ENCODE measurements around the gene KCNA4. TPM values are rescaled to one million over a fixed set of nuclear protein-coding genes. Genes with fewer than 3 reads are reported as not detected.

Gene KCNA4
- total and polyA plus RNA-seq, 2 donors (not counting 1 experiment from before 2014, with no cell fraction given) = 0.17 TPM; not detected in 1

DNA sequence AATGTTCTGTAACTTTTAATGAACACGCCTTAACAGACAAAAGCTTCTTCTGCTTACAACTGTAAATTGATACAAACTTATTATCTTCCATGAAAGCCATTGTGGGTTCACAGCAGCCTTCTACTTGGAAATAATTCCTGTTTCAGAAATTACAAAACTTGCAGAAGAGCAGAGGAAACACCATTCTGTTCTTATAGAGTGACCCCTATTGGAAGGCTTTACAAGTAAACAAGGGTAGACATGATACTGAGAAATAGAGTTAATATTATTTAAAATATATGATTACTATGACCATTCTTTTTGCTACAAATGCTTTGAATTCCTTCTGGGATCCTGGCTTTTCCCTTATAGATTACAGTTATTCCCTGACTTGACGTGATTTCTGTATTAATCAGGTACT is 32.4 kb upstream of the KCNA4 start:
- no peaks in the 10 kb centered on the region for H3K4me1 ChIP-seq (ENCODE audit: control insufficient read depth, extremely low read depth, insufficient read depth, low read length)
- no peak for TF ChIP-seq EZH2 (IDR thresholded peaks at IDR 0.05; ENCODE audit: low read length, missing control alignments)
- TF ChIP-seq, protein P1, sequence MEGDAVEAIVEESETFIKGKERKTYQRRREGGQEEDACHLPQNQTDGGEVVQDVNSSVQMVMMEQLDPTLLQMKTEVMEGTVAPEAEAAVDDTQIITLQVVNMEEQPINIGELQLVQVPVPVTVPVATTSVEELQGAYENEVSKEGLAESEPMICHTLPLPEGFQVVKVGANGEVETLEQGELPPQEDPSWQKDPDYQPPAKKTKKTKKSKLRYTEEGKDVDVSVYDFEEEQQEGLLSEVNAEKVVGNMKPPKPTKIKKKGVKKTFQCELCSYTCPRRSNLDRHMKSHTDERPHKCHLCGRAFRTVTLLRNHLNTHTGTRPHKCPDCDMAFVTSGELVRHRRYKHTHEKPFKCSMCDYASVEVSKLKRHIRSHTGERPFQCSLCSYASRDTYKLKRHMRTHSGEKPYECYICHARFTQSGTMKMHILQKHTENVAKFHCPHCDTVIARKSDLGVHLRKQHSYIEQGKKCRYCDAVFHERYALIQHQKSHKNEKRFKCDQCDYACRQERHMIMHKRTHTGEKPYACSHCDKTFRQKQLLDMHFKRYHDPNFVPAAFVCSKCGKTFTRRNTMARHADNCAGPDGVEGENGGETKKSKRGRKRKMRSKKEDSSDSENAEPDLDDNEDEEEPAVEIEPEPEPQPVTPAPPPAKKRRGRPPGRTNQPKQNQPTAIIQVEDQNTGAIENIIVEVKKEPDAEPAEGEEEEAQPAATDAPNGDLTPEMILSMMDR (conservative IDR thresholded peaks at IDR 0.05 in 1 of 2, IDR thresholded peaks at IDR 0.05 in 1 of 2; ENCODE audit: low read depth in 1 of 2, low read length in 2 of 2) = no peak
- no peak overlapping the region for H2AFZ ChIP-seq (ENCODE audit: low read length)
- no peak overlapping the region for H3K4me3 ChIP-seq (replicated peaks in 1 of 4; ENCODE audit: control extremely low read depth in 1 of 4, insufficient read depth in 1 of 4, low read depth in 3 of 4, low read length in 4 of 4)
- no peaks in the 10 kb centered on the region for H4K20me1 ChIP-seq (ENCODE audit: control insufficient read depth, extremely low read depth, insufficient read depth, low read length)
- no peak overlapping the region for H3K27ac ChIP-seq (ENCODE audit: insufficient read depth, low read length)
- no peaks in the 10 kb centered on the region for H3K79me2 ChIP-seq (ENCODE audit: control insufficient read depth, insufficient read depth, low read length)
- H3K9ac ChIP-seq (ENCODE audit: insufficient read depth, low read length) = no peak overlapping the region
- H3K27me3 ChIP-seq (ENCODE audit: control insufficient read depth, insufficient read depth, low read length) = no peaks in the 10 kb centered on the region
- H3K4me2 ChIP-seq (ENCODE audit: extremely low read depth, insufficient read depth, low read length) = no peak overlapping the region
- no peaks in the 10 kb centered on the region for H3K36me3 ChIP-seq (ENCODE audit: control insufficient read depth, insufficient read depth, low read length)
- no peak for DNase-seq (ENCODE audit: low read depth in 2 of 2)
- H3K9me3 ChIP-seq (ENCODE audit: control insufficient read depth, insufficient read depth, low read depth, low read length) = no peaks in the 10 kb centered on the region

DNA sequence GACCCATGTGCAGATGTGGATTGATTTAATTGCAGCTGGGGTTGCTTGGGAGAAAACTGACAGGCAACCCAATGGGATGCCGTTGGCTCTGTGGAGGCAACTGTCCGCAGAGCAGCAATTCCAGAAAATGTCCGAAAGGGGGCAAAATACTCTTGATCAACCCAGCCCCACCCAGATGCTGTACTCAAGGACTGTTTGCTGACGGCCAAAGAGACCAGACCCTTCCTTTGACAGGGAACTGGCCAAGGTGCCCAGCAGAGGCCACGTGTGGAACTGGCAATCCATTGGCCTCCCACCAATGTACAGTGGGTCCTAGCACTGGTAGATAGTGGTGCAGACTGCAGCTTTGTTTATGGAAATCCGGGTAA is 29.7 kb upstream of the KCNA4 start:
- Histone ChIP-seq H3K27ac (ENCODE audit: insufficient read depth, low read length) (no peak overlapping the region), H3K9me3 (ENCODE audit: control insufficient read depth, insufficient read depth, low read depth, low read length) (no peaks in the 10 kb centered on the region), H3K4me1 (ENCODE audit: control insufficient read depth, extremely low read depth, insufficient read depth, low read length) (no peaks in the 10 kb centered on the region), H3K27me3 (ENCODE audit: control insufficient read depth, insufficient read depth, low read length) (no peaks in the 10 kb centered on the region), H3K79me2 (ENCODE audit: control insufficient read depth, insufficient read depth, low read length) (no peaks in the 10 kb centered on the region), H3K4me2 (ENCODE audit: extremely low read depth, insufficient read depth, low read length) (no peak overlapping the region), H4K20me1 (ENCODE audit: control insufficient read depth, extremely low read depth, insufficient read depth, low read length) (no peaks in the 10 kb centered on the region), H3K4me3 (replicated peaks in 1 of 4; ENCODE audit: control extremely low read depth in 1 of 4, insufficient read depth in 1 of 4, low read depth in 3 of 4, low read length in 4 of 4) (no peak overlapping the region), H3K36me3 (ENCODE audit: control insufficient read depth, insufficient read depth, low read length) (no peaks in the 10 kb centered on the region), H3K9ac (ENCODE audit: insufficient read depth, low read length) (no peak overlapping the region), H2AFZ (ENCODE audit: low read length) (no peak overlapping the region)
- TF ChIP-seq, protein P1 (conservative IDR thresholded peaks at IDR 0.05 in 1 of 2, IDR thresholded peaks at IDR 0.05 in 1 of 2; ENCODE audit: low read depth in 1 of 2, low read length in 2 of 2) = no peak
- TF ChIP-seq EZH2 (IDR thresholded peaks at IDR 0.05; ENCODE audit: low read length, missing control alignments) = no peak
- no peak for DNase-seq (ENCODE audit: low read depth in 2 of 2)

DNA sequence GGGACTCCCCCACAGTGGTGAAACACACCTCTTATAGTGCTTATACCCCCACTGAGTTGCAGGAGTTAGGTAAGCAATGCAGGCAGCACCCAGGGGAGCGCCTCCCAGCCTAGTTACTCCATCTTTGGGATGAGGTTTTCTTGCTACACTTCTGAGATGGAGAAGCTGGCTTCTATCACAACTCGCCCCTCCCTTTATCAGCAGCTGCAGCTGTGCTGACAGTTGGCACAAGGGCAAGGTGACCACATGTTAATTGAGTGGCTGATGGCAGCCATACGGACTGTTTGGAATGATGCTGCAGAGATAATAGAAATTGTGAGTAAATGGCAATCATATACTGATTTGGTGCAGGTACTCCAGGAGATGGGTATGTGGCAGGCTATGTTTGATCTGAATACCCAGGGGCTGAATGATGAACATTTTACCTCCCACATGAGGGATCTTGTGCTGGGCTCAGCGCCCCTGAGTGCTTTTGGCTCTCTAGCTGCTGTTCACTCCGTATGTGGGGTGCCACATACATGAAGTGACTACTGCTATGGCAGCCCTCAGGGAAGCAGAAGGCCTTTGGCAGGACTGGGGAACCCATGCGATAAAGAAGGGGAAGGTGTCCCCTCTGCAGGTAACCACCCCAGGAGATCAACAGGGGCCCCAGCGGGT is 29.2 kb upstream of the KCNA4 start:
- H3K4me1 ChIP-seq (ENCODE audit: control insufficient read depth, extremely low read depth, insufficient read depth, low read length) = no peaks in the 10 kb centered on the region
- H3K9me3 ChIP-seq (ENCODE audit: control insufficient read depth, insufficient read depth, low read depth, low read length) = no peaks in the 10 kb centered on the region
- H3K79me2 ChIP-seq (ENCODE audit: control insufficient read depth, insufficient read depth, low read length) = no peaks in the 10 kb centered on the region
- H3K4me2 ChIP-seq (ENCODE audit: extremely low read depth, insufficient read depth, low read length) = no peak overlapping the region
- no peaks in the 10 kb centered on the region for H3K27me3 ChIP-seq (ENCODE audit: control insufficient read depth, insufficient read depth, low read length)
- DNase-seq (ENCODE audit: low read depth in 2 of 2) = no peak
- TF ChIP-seq, protein P1 (conservative IDR thresholded peaks at IDR 0.05 in 1 of 2, IDR thresholded peaks at IDR 0.05 in 1 of 2; ENCODE audit: low read depth in 1 of 2, low read length in 2 of 2) = no peak
- H2AFZ ChIP-seq (ENCODE audit: low read length) = no peak overlapping the region
- no peak overlapping the region for H3K4me3 ChIP-seq (replicated peaks in 1 of 4; ENCODE audit: control extremely low read depth in 1 of 4, insufficient read depth in 1 of 4, low read depth in 3 of 4, low read length in 4 of 4)
- no peak overlapping the region for H3K27ac ChIP-seq (ENCODE audit: insufficient read depth, low read length)
- no peaks in the 10 kb centered on the region for H3K36me3 ChIP-seq (ENCODE audit: control insufficient read depth, insufficient read depth, low read length)
- no peak overlapping the region for H3K9ac ChIP-seq (ENCODE audit: insufficient read depth, low read length)
- no peaks in the 10 kb centered on the region for H4K20me1 ChIP-seq (ENCODE audit: control insufficient read depth, extremely low read depth, insufficient read depth, low read length)
